OCI-M2 (cell line): ENCODE results near the gene EEF1AKMT4.
"Not testable (repeated sequence)": the region's sequence is repeated elsewhere in the genome, so short reads cannot be mapped to it uniquely, and the experiment has no call there.

Experiments used
- DNase-seq: peaks from one replicate; lab custom pipeline; 2025; ENCODE audit not compliant: unreplicated experiment; lab: John Stamatoyannopoulos, UW

EEF1AKMT4 gene

GRCh38 chr3:184259878-184260723, 10.6 kb downstream of the EEF1AKMT4 start:
- DNase-seq, result no peak

- DNase-seq, result no peak
These were observed 11.3 kb downstream of the EEF1AKMT4 start for GRCh38 chr3:184260724-184261269.

GRCh38 chr3:184261270-184261853, 11.9 kb downstream of the EEF1AKMT4 start, which contains the start of gene CAMK2N2:
CAMK2N2 (minus strand) TSS chr3:184261553; CDS start chr3:184261285, 268 bp downstream.
- DNase-seq, result peak; percentile 3

- DNase-seq, result no peak
These were observed 12.6 kb downstream of the EEF1AKMT4 start for GRCh38 chr3:184261854-184262763.

- no peak for DNase-seq
These were observed 13.3 kb downstream of the EEF1AKMT4 start for GRCh38 chr3:184262764-184263179.

GRCh38 chr3:184267249-184267648, 17.8 kb downstream of the EEF1AKMT4 start:
- not testable (repeated sequence) for DNase-seq

GRCh38 chr3:184272269-184272668, 22.8 kb downstream of the EEF1AKMT4 start:
- no peak for DNase-seq

- no peak for DNase-seq
These were observed 25.9 kb downstream of the EEF1AKMT4 start for GRCh38 chr3:184275381-184275701.

- DNase-seq, result no peak
These were observed 26.8 kb downstream of the EEF1AKMT4 start, which contains the start of gene ECE2 for GRCh38 chr3:184275961-184276910. ECE2 (plus strand) TSS chr3:184276022; CDS start chr3:184276154, 132 bp downstream.

GRCh38 chr3:184277366-184277765, 27.9 kb downstream of the EEF1AKMT4 start:
- DNase-seq, result no peak

GRCh38 chr3:184282941-184283340, 33.5 kb downstream of the EEF1AKMT4 start:
- no peak for DNase-seq

GRCh38 chr3:184283681-184284080, 34.2 kb downstream of the EEF1AKMT4 start:
- no peak for DNase-seq

GRCh38 chr3:184284696-184285095, 35.2 kb downstream of the EEF1AKMT4 start:
- DNase-seq, result no peak

GRCh38 chr3:184289426-184289938, 40.0 kb downstream of the EEF1AKMT4 start:
- peak; percentile 15 for DNase-seq

GRCh38 chr3:184290331-184290730, 40.9 kb downstream of the EEF1AKMT4 start:
- DNase-seq, result no peak

GRCh38 chr3:184291044-184291737, 41.7 kb downstream of the EEF1AKMT4 start:
- DNase-seq, result no peak

- no peak for DNase-seq
These were observed 42.4 kb downstream of the EEF1AKMT4 start for GRCh38 chr3:184291738-184292445.

- no peak for DNase-seq
These were observed 46.3 kb downstream of the EEF1AKMT4 start for GRCh38 chr3:184295771-184296170.
